ENCODE results near the gene OR51E2. TPM values are rescaled to one million over a fixed set of nuclear protein-coding genes. Genes with fewer than 3 reads are reported as not detected.

Gene OR51E2
- total RNA-seq, 1 experiment from 2014 or later = not detected

- Histone ChIP-seq H2BK12ac (ENCODE audit: insufficient read length, low read depth, low read length) (no peak overlapping the region), H3K14ac (ENCODE audit: insufficient read depth, low read length) (no peak overlapping the region), H2BK20ac (ENCODE audit: low read depth, low read length, poor library complexity, severe bottlenecking) (no peak overlapping the region), H3T11ph (ENCODE audit: low read length) (no peak overlapping the region), H3K4me1 (ENCODE audit: insufficient read depth, low read length) (peaks cover 2% of the 10 kb centered on the region; the same call in 1 of the 2 replicates), H3K23me2 (ENCODE audit: insufficient read length, low read depth, low read length, poor library complexity, severe bottlenecking) (no peaks in the 10 kb centered on the region), H4K8ac (replicated peaks; ENCODE audit: insufficient read length, low read depth, low read length) (no peak overlapping the region), H3K79me1 (ENCODE audit: insufficient read depth, low read depth, low read length, poor library complexity, severe bottlenecking) (no peaks in the 10 kb centered on the region), H2BK15ac (ENCODE audit: low read depth, low read length) (no peak overlapping the region), H2AFZ (ENCODE audit: low read length) (no peak overlapping the region), H3K18ac (ENCODE audit: insufficient read length, low read depth, low read length) (no peak overlapping the region), H3K4ac (ENCODE audit: low read depth, low read length) (no peak overlapping the region), H3K9ac (ENCODE audit: extremely low read depth, insufficient read length, low read length) (no peak overlapping the region), H2BK5ac (ENCODE audit: insufficient read length, low read length) (no peak overlapping the region), H2BK120ac (ENCODE audit: low read depth, low read length, poor library complexity, severe bottlenecking) (no peak overlapping the region), H3K56ac (ENCODE audit: insufficient read length, low read depth, low read length) (no peak overlapping the region), H3K27ac (ENCODE audit: insufficient read length, low read depth, low read length) (no peak overlapping the region), H3K79me2 (ENCODE audit: insufficient read depth, low read length) (no peaks in the 10 kb centered on the region), H3K4me2 (ENCODE audit: insufficient read depth, insufficient read length, low read length) (no peak overlapping the region), H3K9me3 (ENCODE audit: control insufficient read depth, low read depth, low read length) (no peaks in the 10 kb centered on the region), H3K23ac (ENCODE audit: insufficient read length, low read depth, low read length) (no peak overlapping the region), H4K20me1 (ENCODE audit: control insufficient read depth, insufficient read depth, insufficient read length) (no peaks in the 10 kb centered on the region), H2AK5ac (ENCODE audit: insufficient read length, low read length) (no peak overlapping the region), H4K91ac (ENCODE audit: insufficient read length, low read depth, low read length) (no peak overlapping the region), H3K27me3 (ENCODE audit: insufficient read depth, low read length) (no peaks in the 10 kb centered on the region), H4K5ac (ENCODE audit: insufficient read length, low read depth, low read length) (no peak overlapping the region)
- Mint-ChIP-seq H3K27me3 (ENCODE audit: low read depth) (no peaks in the 10 kb centered on the region), H3K27ac (no peak overlapping the region), H3K4me1 (peaks cover 13 to 14% of the 10 kb centered on the region in 2 experiments), H3K4me3 (no peak overlapping the region), H3K36me3 (ENCODE audit: insufficient read depth in 1 of 3, low read depth in 3 of 3) (no peaks in the 10 kb centered on the region), H3K9me3 (no peaks in the 10 kb centered on the region)
- no CpG with 5 or more reads among the region's 1 CpG for WGBS (ENCODE audit: extremely low coverage, insufficient read length, low lambda C conversion rate)
- no peak for TF ChIP-seq CTCF (conservative IDR thresholded peaks at IDR 0.05)
- DNase-seq = no peak
Observed at GRCh38 chr11:4713241-4713640, 15.6 kb upstream of the OR51E2 start.
